Naive B cell (primary cell): Measurements from ENCODE around the gene COQ4. TPM values are rescaled to one million over a fixed set of nuclear protein-coding genes. Genes with fewer than 3 reads are reported as not detected.
A peak's percentile ranks its signal among the peaks of the same experiment; 100 is the strongest.
"Not testable (repeated sequence)": the region's sequence is repeated elsewhere in the genome, so short reads cannot be mapped to it uniquely, and the experiment has no call there.

Experiments
- ATAC-seq, 2 donors: fragments of 150-1000 bp; cut with Tn5 transposase; 2 replicates each; pipeline ENCODE4 v1.10.0; 2021; ENCODE audit warnings: low read depth in 2 of 2, mild to moderate bottlenecking in 2 of 2, moderate library complexity in 2 of 2
- DNase-seq: peaks from one replicate; pipeline ENCODE4 v3.0.0; 2022
- H3K27ac Mint-ChIP-seq, 6 donors: one replicate each; pipeline ENCODE4 v1.8.0; 2020 to 2022; ENCODE audit warnings: mild to moderate bottlenecking in 6 of 6, mixed read lengths in 6 of 6, moderate library complexity in 5 of 6, inconsistent platforms in 2 of 6
- H3K27me3 Mint-ChIP-seq, 3 donors: one replicate each; pipeline ENCODE4 v1.8.0; 2021 to 2022; ENCODE audit warnings: mixed read lengths in 3 of 3, mild to moderate bottlenecking in 1 of 3
- H3K36me3 Mint-ChIP-seq, 2 donors: one replicate each; pipeline ENCODE4 v1.8.0; 2020 to 2022; ENCODE audit warnings: mixed read lengths in 2 of 2, inconsistent platforms in 1 of 2, mild to moderate bottlenecking in 1 of 2
- H3K4me1 Mint-ChIP-seq, 3 donors: one replicate each; pipeline ENCODE4 v1.8.0; 2020 to 2022; ENCODE audit warnings: mixed read lengths in 3 of 3, inconsistent platforms in 1 of 3, mild to moderate bottlenecking in 1 of 3, moderate library complexity in 1 of 3
- H3K4me3 Mint-ChIP-seq, 8 donors: one replicate each; pipeline ENCODE4 v1.8.0; 2020 to 2022; ENCODE audit warnings: mild to moderate bottlenecking in 8 of 8, mixed read lengths in 8 of 8, moderate library complexity in 8 of 8, inconsistent platforms in 2 of 8
- H3K9me3 Mint-ChIP-seq, 7 donors: one replicate each; pipeline ENCODE4 v1.8.0; 2020 to 2022; ENCODE audit warnings: mixed read lengths in 7 of 7, mild to moderate bottlenecking in 5 of 7, inconsistent platforms in 2 of 7, moderate library complexity in 1 of 7
- polyA plus RNA-seq, 6 donors: library from polyadenylated mRNA; unstranded; fragments of 300-500 nt; fragmentation: Illumina TruSeq; gene quantifications; one replicate each; pipeline ENCODE4 v1.2.3, GENCODE V29; 2021; ENCODE audit warnings: low read depth in 6 of 6

Gene COQ4
- polyA plus RNA-seq, 6 donors from 2014 or later = 25.5 to 37.5 (median 31.3) TPM

DNA sequence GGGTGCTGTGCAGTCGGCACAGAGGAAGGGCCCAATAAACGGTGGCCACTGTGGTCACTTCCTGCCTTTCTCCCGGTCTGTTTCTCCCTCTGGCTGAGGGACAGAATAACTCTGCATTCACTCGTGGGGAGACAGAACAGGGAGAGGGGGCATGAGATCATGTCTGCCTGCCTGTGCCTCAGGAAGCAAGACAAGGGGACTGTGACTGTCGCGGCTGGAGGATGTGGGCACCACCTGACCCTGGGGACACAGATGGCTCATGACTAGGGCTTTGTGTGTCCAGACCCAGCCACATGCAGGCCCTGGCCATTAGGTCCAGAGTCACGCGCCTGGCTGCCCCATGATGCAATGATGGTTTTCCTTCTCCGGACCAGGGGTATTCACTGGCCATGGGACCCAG lies 6.2 kb upstream of the COQ4 start:
- H3K4me3 Mint-ChIP-seq = no peak overlapping the region
- DNase-seq = no peak
- H3K36me3 Mint-ChIP-seq = peaks cover 0 to under 1% of the 10 kb centered on the region in 2 donors
- no peaks in the 10 kb centered on the region for H3K9me3 Mint-ChIP-seq
- peaks cover 0 to 9% (median under 1%) of the 10 kb centered on the region in 3 donors for H3K4me1 Mint-ChIP-seq
- H3K27ac Mint-ChIP-seq = no peak overlapping the region
- ATAC-seq = no peak
- no peaks in the 10 kb centered on the region for H3K27me3 Mint-ChIP-seq

DNA sequence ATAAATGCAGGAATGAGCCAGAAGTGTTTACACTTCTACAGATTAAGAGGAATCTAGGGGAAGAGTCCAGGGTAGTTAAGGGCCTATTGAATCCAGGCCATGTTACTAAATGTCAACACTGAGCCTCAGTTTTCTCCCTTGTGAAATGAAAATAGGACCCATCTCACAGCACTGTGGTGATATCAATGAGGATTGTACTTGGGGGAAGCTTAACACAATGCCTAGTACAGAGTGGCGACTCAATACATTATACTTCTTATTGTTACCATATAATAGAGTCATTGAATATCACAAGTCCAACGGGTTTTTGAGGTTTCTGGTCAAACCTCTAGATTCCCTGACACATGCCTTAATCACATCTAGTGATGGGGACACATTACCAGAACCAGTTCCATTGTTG lies 5.0 kb upstream of the COQ4 start:
- Mint-ChIP-seq H3K4me3 (peak overlapping the region in 1 of 8 donors; percentile 55), H3K27me3 (no peaks in the 10 kb centered on the region), H3K9me3 (no peaks in the 10 kb centered on the region), H3K4me1 (peaks cover 8 to 17% (median 12%) of the 10 kb centered on the region in 3 donors), H3K27ac (no peak overlapping the region), H3K36me3 (no peaks in the 10 kb centered on the region)
- ATAC-seq (no peak), DNase-seq (no peak)

DNA sequence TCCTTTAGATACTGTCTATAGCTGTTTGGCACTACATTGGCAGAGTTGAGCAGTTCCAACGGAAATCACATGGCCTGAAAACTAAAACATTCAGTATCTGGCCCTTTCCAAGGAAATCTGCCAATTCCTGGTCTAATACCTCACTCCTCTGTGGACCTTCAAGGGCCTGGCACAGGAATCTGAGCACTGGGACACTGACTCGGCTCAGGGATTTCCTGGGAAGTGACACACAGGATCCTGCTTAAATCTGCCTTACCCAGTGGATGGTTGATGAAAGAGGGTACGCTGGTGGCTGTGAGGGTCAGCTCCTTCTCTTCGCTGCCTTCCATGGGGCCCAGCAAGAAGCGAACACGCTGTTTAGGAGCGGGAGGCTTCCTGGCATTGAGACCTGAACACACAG lies 1.3 kb upstream of the COQ4 start:
- DNase-seq (no peak), ATAC-seq (no peak)
- Mint-ChIP-seq H3K27ac (peak overlapping the region in 2 of 6 donors; percentile 96 to 99), H3K27me3 (no peaks in the 10 kb centered on the region), H3K36me3 (no peaks in the 10 kb centered on the region), H3K4me1 (peaks cover 15 to 46% (median 29%) of the 10 kb centered on the region in 3 donors), H3K9me3 (no peaks in the 10 kb centered on the region), H3K4me3 (peak overlapping the region in 6 of 8 donors; percentile 94 to 99 (median 97))

DNA sequence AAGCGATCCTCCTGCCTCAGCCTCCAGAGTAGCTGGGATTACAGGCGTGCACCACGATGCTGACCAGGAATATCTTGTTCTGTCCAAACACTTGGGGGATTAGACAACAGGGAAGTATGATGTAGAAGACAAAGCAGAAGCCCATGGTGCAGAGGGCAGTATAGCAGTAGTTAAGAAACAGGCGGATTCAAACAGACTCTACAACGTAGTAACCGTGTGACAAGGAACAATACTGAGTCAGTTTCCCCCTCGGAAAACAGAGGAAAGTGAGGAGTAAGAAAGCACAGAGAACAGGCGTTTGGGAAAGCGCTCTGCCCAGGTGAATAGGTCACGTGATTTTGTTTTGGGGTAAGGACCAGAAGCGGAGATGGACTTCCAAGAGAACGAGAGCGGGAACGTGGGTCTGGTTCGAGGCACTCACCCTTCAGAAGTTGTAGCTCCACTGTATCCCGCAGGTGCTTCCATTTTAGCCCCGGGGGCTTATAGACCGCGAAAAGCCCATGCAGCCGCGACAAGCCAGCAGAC lies 698 bp upstream of the COQ4 start:
- DNase-seq = no peak
- Mint-ChIP-seq H3K9me3 (no peaks in the 10 kb centered on the region), H3K4me3 (peak overlapping the region; percentile 94 to 99 (median 97)), H3K27me3 (no peaks in the 10 kb centered on the region), H3K4me1 (peaks cover 15 to 40% (median 29%) of the 10 kb centered on the region in 3 donors), H3K36me3 (no peaks in the 10 kb centered on the region), H3K27ac (peak overlapping the region; percentile 96 to 99 (median 97))
- ATAC-seq = no peak

DNA sequence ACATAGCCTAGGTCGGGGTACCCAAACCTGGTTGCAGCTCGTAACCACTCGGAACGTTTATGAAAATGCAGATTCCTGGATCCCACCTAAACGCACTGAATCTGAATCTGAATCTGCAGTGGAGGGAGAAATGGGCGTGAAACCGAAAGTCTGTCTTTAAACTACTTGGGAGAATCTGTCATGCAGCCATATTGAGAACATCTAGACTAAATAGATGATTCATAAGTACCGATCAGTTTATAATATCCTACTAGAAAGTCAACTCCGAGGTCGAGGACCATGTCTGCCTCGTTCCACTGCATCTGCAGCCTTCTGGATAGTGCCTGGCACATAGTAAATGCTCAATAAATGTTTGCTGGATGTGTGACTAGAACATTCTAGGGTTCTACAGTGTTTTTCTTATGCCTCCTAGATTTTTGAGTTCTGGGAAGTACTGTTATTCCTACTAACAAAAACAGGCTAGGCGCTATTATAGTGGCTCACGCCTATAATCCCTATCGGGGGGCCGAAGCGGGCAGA lies 632 bp downstream of the COQ4 start:
- ATAC-seq (no peak), DNase-seq (no peak)
- Mint-ChIP-seq H3K9me3 (no peaks in the 10 kb centered on the region), H3K4me1 (peaks cover 15 to 38% (median 35%) of the 10 kb centered on the region in 3 donors), H3K36me3 (no peaks in the 10 kb centered on the region), H3K27me3 (no peaks in the 10 kb centered on the region), H3K4me3 (peak overlapping the region; percentile 94 to 99 (median 97)), H3K27ac (peak overlapping the region; percentile 44 to 99 (median 96))

DNA sequence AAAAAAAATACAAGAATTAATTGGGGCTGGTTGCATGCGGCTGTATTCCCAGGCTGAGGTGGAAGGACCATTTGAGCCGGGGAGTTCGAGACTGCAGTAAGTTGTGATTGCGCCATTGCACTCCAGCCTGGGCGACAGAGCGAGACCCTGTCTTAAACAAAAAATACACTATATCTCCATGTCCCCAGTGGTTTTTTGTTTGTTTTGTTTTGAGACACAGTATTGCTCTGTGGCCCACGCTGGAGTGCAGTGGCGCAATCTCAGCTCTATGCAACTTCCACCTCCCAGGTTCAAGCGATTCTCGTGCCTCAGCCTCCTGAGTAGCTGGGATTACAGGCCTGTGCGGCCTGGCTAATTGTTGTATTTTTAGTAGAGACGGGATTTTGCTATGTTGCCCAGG lies 1.2 kb downstream of the COQ4 start:
- DNase-seq (no peak), ATAC-seq (no peak)
- H3K27ac Mint-ChIP-seq = peak overlapping the region in 2 of 6 donors; percentile 55 to 70
- no peaks in the 10 kb centered on the region for H3K36me3 Mint-ChIP-seq
- H3K27me3 Mint-ChIP-seq = no peaks in the 10 kb centered on the region
- H3K9me3 Mint-ChIP-seq = no peaks in the 10 kb centered on the region
- peak overlapping the region; percentile 75 to 99 (median 96) for H3K4me3 Mint-ChIP-seq
- peaks cover 15 to 38% (median 35%) of the 10 kb centered on the region in 3 donors for H3K4me1 Mint-ChIP-seq

DNA sequence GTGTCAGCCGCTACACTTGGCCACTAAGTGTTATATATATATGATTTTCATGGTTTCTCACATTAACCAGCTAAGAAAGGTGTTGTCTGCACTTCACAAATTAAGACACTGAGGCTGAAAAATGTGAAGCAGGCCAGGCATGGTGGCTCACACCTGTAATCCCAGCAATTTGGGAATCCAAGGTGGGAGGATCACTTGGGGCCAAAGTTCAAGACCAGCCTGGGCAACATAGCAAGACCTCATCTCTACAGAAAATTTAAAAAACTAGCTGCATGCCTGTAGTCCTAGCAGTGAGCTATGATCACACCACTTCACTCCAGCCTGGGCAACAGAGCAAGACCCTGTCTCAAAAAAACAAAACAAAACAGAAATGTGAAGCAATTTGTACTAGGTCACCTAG lies 1.8 kb downstream of the COQ4 start:
- Mint-ChIP-seq H3K27ac (no peak overlapping the region), H3K36me3 (no peaks in the 10 kb centered on the region), H3K9me3 (no peaks in the 10 kb centered on the region), H3K4me3 (peak overlapping the region in 6 of 8 donors; percentile 10 to 99 (median 50)), H3K27me3 (no peaks in the 10 kb centered on the region), H3K4me1 (peaks cover 15 to 38% (median 35%) of the 10 kb centered on the region in 3 donors)
- DNase-seq (no peak), ATAC-seq (no peak)

DNA sequence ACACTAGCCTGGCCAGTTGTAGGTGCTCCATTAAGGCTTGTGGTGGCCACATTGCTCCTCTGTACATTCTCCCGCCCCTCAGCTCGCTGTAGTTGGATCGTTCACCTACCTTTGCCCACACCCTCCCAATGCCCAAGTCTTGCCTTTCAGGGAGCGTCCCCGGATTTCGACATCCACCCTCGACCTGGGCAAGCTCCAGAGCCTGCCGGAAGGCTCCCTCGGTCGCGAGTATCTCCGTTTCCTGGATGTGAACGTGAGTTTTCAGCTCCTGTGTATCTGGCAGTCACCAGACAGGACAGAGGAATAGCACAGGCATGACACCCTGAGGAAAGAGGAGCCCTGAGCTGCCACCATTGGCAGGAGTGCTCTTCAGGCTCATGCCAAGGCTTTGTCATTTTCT lies 3.0 kb downstream of the COQ4 start:
- no peaks in the 10 kb centered on the region for H3K27me3 Mint-ChIP-seq
- no peaks in the 10 kb centered on the region for H3K9me3 Mint-ChIP-seq
- H3K4me3 Mint-ChIP-seq = peak overlapping the region in 3 of 8 donors; percentile 35 to 61 (median 56)
- DNase-seq (no peak), ATAC-seq (no peak)
- no peak overlapping the region for H3K27ac Mint-ChIP-seq
- H3K4me1 Mint-ChIP-seq = peaks cover 15 to 38% (median 35%) of the 10 kb centered on the region in 3 donors
- H3K36me3 Mint-ChIP-seq = no peaks in the 10 kb centered on the region

DNA sequence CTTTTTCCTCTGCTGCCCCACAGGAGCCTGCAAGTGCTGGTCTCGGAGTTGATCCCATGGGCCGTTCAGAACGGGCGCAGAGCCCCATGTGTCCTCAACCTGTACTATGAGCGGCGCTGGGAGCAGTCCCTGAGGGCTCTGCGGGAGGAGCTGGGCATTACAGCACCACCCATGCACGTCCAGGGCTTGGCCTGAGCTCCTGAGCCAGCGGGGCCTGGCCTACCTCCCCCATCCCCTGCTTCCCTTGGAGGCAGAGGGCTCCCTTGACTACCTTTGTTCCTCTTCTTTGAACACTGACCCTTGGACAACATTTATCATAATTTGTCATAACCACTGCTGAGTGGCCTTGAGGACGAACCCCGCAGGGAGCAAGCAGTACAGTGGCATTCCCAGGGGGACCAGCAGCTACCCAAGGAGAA lies 10.8 kb downstream of the COQ4 start:
- ATAC-seq (no peak), DNase-seq (no peak)
- Mint-ChIP-seq H3K36me3 (no peaks in the 10 kb centered on the region), H3K4me1 (no peaks in the 10 kb centered on the region), H3K4me3 (no peak overlapping the region), H3K27me3 (no peaks in the 10 kb centered on the region), H3K9me3 (no peaks in the 10 kb centered on the region), H3K27ac (no peak overlapping the region)

DNA sequence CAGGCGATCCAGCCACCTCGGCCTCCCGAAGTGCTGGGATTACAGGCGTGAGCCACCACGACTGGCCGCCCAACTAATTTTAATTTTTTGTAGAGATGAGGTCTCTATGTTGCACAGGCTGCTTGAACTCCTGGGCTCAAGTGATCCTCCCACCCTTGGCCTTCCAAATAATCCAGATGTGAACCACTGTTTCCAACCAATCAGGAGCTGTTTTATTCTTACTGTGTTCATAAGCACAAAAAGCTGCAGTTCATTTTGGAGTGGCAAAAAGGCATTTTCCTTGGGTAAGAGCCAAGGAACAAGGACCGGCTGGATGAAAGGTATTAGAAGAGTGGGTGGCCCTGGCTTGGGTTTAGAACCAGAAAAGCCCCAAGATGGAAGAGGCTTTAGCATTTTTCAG lies 12.5 kb downstream of the COQ4 start:
- H3K36me3 Mint-ChIP-seq = no peaks in the 10 kb centered on the region
- H3K4me3 Mint-ChIP-seq = peak overlapping the region in 1 of 8 donors; percentile 18
- ATAC-seq = no peak
- H3K27me3 Mint-ChIP-seq = no peaks in the 10 kb centered on the region
- H3K27ac Mint-ChIP-seq = no peak overlapping the region
- no peak for DNase-seq
- peaks cover 0 to 5% (median 0%) of the 10 kb centered on the region in 3 donors for H3K4me1 Mint-ChIP-seq
- H3K9me3 Mint-ChIP-seq = no peaks in the 10 kb centered on the region

DNA sequence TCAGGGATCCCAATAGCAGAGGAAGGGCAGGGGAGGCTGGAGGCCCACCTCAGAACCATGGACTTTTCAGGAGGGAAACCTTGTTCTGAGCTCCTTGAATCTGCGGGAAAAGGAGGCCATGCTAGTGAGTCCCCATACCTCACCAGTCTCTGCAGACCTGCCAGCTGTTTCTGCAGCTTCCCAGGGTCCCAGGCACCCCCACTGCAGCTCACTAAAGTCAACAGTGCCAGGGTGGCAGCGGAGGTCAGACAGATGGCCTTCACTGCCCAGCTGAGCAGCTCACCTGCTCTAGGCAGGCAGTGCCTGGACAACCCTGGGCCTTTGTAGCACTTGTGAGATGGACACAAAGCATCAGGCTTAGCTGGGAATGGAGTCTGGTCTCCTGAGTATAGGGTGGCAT lies 13.3 kb downstream of the COQ4 start:
- Mint-ChIP-seq H3K27me3 (no peaks in the 10 kb centered on the region), H3K36me3 (no peaks in the 10 kb centered on the region), H3K4me1 (peaks cover 0 to 5% (median 0%) of the 10 kb centered on the region in 3 donors), H3K9me3 (no peaks in the 10 kb centered on the region), H3K27ac (peak overlapping the region in 2 of 6 donors; percentile 34 to 47), H3K4me3 (no peak overlapping the region)
- ATAC-seq (no peak), DNase-seq (no peak)

DNA sequence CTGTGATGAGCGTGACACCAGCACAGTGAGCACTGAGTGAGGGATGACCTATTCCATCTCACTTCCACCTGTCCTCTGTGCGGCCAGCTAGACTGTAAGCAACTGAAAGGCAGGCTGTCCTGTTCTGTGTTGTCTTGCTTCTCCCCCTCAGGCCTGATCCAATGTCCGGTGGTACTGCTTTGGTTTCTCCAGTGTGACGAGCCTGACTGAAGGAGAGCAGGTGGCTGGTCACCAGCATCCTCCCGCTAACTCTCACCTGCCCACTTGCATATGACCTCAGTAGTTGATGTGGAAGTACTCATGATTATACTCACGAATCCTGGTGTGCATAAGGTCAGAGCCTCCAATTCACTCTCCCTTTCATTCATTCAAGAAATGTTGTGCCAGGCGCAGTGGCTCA lies 15.3 kb downstream of the COQ4 start:
- no peaks in the 10 kb centered on the region for H3K36me3 Mint-ChIP-seq
- no peak overlapping the region for H3K27ac Mint-ChIP-seq
- no peak for ATAC-seq
- H3K4me3 Mint-ChIP-seq = peak overlapping the region in 1 of 8 donors; percentile 41
- no peak for DNase-seq
- H3K27me3 Mint-ChIP-seq = no peaks in the 10 kb centered on the region
- peaks cover 4 to 14% (median 9%) of the 10 kb centered on the region in 3 donors for H3K4me1 Mint-ChIP-seq
- H3K9me3 Mint-ChIP-seq = no peaks in the 10 kb centered on the region

DNA sequence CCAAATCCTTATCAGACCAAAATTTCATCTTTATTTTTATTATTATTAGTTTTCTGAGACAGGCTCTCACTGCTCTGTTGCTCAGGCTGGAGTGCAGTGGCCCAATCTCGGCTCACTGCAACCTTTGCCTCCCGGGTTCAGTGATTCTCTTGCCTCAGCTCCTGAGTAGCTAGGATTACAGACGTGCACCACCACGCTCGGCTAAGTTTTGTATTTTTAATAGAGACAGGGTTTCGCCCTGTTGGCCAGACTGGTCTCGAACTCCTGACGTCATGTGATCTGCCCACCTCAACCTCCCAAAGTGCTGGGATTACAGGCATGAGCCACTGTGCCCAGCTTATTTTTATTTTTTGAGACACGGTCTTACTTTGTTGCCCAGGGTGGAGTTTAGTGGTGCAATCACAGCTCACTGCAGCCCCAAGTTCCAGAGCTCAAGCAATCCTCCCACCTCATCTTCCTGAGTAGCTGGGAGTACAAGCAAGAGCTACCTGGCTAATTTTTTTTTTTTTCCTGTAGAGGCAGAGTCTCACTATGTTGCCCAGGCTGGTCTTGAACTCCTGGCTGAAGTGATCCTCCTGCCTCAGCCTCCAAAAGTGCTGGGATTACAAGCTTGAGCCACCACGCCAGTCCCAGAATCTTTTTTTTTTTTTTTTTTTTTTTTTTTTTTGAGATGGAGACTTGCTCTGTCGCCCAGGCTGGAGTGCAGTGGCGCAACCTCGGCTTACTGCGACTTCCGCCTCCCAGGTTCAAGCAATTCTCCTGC lies 16.4 kb downstream of the COQ4 start:
- peaks cover 4 to 14% (median 9%) of the 10 kb centered on the region in 3 donors for H3K4me1 Mint-ChIP-seq
- H3K27me3 Mint-ChIP-seq, ATAC-seq, H3K36me3 Mint-ChIP-seq, H3K9me3 Mint-ChIP-seq, H3K27ac Mint-ChIP-seq, DNase-seq: not testable (repeated sequence)
- H3K4me3 Mint-ChIP-seq = peak overlapping the region in 6 of 8 donors; percentile 29 to 90 (median 88)
